ENCODE results near the gene MCM3AP. TPM values are rescaled to one million over a fixed set of nuclear protein-coding genes. Genes with fewer than 3 reads are reported as not detected.

MCM3AP gene
- total and polyA plus RNA-seq, 4 donors = 15.5 to 58.1 (median 33.5) TPM

- TF ChIP-seq REST (IDR thresholded peaks at IDR 0.05) (no peak), RXRA (IDR thresholded peaks at IDR 0.05) (no peak), HNF4G (IDR thresholded peaks at IDR 0.05) (no peak)
These were observed 89.7 kb downstream of the MCM3AP start (continued) for GRCh38 chr21:46195595-46196195.

- H3K9ac ChIP-seq (ENCODE audit: low read depth in 1 of 2, low read length in 2 of 2) = no peak overlapping the region
- H3K27ac ChIP-seq (ENCODE audit: low read depth in 1 of 2, low read length in 2 of 2) = no peak overlapping the region
- no peaks in the 10 kb centered on the region for H3K27me3 ChIP-seq (ENCODE audit: control insufficient read depth in 4 of 4, insufficient read depth in 4 of 4, low read length in 3 of 4)
- WGBS = 94% methylated on average over 34 of the region's 34 CpGs
- no peaks in the 10 kb centered on the region for H3K9me3 ChIP-seq (ENCODE audit: control insufficient read depth in 4 of 4, low read length in 3 of 4)
- TF ChIP-seq FOXA1 (IDR thresholded peaks at IDR 0.05) = no peak
- no peak for TF ChIP-seq REST (IDR thresholded peaks at IDR 0.05)
- no peak for TF ChIP-seq ATF3 (IDR thresholded peaks at IDR 0.05)
- no peak for TF ChIP-seq RXRA (IDR thresholded peaks at IDR 0.05)
- TF ChIP-seq FOXA2 (IDR thresholded peaks at IDR 0.05) = no peak
- TF ChIP-seq RAD21 (IDR thresholded peaks at IDR 0.05) = no peak
- no peak for TF ChIP-seq EGR1 (IDR thresholded peaks at IDR 0.05; ENCODE audit: low read depth in 2 of 2)
- TF ChIP-seq CTCF (IDR thresholded peaks at IDR 0.05; ENCODE audit: low read depth, low read length, missing input control) = no peak
- TF ChIP-seq ZBTB33 (IDR thresholded peaks at IDR 0.05) = no peak
- TF ChIP-seq NR2F2 (IDR thresholded peaks at IDR 0.05) = no peak
- no peak for TF ChIP-seq HNF4A (conservative IDR thresholded peaks at IDR 0.05)
- no peak for TF ChIP-seq GABPA (IDR thresholded peaks at IDR 0.05 in 1 of 2, conservative IDR thresholded peaks at IDR 0.05 in 1 of 2)
- TF ChIP-seq YY1 (IDR thresholded peaks at IDR 0.05) = no peak
- no peak for TF ChIP-seq HNF4G (IDR thresholded peaks at IDR 0.05)
- no peak for TF ChIP-seq TAF1 (conservative IDR thresholded peaks at IDR 0.05)
- no peak for TF ChIP-seq MAX (IDR thresholded peaks at IDR 0.05)
- no peak overlapping the region for H3K4me3 ChIP-seq (ENCODE audit: low read depth in 1 of 3, low read length in 3 of 3)
- DNase-seq (ENCODE audit: low spot score) = peak; percentile 26
- peaks cover 17 to 67% (median 45%) of the 10 kb centered on the region in 4 donors for H3K36me3 ChIP-seq (ENCODE audit: control insufficient read depth in 4 of 4, insufficient read depth in 3 of 4, low read depth in 1 of 4, low read length in 3 of 4)
- no peaks in the 10 kb centered on the region for H3K4me1 ChIP-seq (ENCODE audit: control insufficient read depth in 4 of 4, insufficient read depth in 4 of 4, low read length in 3 of 4)
These were observed 90.8 kb downstream of the MCM3AP start for GRCh38 chr21:46194374-46195334.

Data from liver (tissue), 9 donors.